MG63 (cell line): Measurements from ENCODE around the gene FNDC4. TPM values are rescaled to one million over a fixed set of nuclear protein-coding genes. Genes with fewer than 3 reads are reported as not detected.

Experiments used
- DNase-seq: peaks from one replicate; pipeline ENCODE4 v3.0.0-alpha.2; 2020
- H3K27me3 ChIP-seq: fragments of 250-450 bp; sonication (Bioruptor Pico); 2 replicates; pipeline ENCODE4 v1.5.1; 2020; ENCODE audit warnings: mild to moderate bottlenecking, moderate library complexity
- H3K36me3 ChIP-seq: fragments of 250-450 bp; sonication (Bioruptor Pico); 2 replicates; pipeline ENCODE4 v1.5.1; 2020; ENCODE audit warnings: mild to moderate bottlenecking, moderate library complexity
- H3K4me3 ChIP-seq: fragments of 250-450 bp; sonication (Bioruptor Pico); 2 replicates; pipeline ENCODE4 v1.5.1; 2020; ENCODE audit warnings: mild to moderate bottlenecking, moderate library complexity
- H3K9me3 ChIP-seq: fragments of 250-450 bp; sonication (Bioruptor Pico); 2 replicates; pipeline ENCODE4 v1.5.1; 2020; ENCODE audit warnings: mild to moderate bottlenecking, moderate library complexity
- total RNA-seq: library from RNA; depleted of rRNA; stranded (reverse); fragments of >200 nt; shearing (Covaris generic); gene quantifications from 2 replicates; pipeline ENCODE4 v1.2.3, GENCODE V29; 2014; ENCODE audit warnings: low replicate concordance; rRNA removed

FNDC4 gene
- total RNA-seq, 1 experiment from 2014 or later, result 0.53 TPM

DNA sequence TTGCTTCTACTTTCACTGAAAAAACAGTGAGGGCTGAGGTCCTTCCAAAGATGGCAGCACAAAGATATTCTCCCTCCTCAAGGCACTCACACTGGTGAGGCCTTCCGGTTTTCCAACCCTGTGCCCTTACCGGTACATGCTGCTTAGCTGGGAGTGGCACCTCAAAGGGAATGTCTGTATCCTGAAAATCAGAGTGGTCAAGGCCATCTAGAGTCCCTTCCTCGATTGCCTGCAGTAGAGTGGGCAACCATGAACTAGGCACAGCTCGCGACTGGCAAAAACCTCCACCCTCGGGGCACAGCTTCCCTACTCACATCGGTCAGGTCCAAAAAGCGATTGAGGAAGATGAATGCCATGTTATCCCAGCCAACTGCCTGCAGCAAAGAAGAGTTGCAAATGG lies 49.4 kb downstream of the FNDC4 start:
- Histone ChIP-seq H3K4me3 (no peak overlapping the region), H3K36me3 (peaks cover 30% of the 10 kb centered on the region), H3K9me3 (no peaks in the 10 kb centered on the region), H3K27me3 (no peaks in the 10 kb centered on the region)
- DNase-seq, result no peak

DNA sequence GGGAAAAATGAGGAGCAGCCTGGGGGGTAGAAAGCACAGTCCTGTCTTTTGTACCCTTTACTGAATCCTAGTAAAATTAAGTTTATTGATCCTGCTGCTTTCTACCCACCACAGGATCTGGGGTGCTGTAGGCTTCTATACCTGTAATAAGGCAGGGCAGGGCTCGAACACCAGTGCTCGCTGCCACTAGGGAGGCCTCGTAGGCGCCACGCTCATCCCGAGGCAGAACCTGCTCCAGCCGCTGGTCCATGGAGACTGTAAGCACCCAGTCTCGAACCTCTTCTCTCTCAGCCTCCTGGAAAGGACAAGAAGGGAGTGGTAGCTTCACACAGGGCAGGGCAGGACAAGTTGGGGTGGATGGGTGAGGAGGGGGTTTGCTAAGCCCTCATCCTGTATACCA lies 49.8 kb downstream of the FNDC4 start:
- Histone ChIP-seq H3K36me3 (peaks cover 35% of the 10 kb centered on the region), H3K27me3 (no peaks in the 10 kb centered on the region), H3K4me3 (no peak overlapping the region), H3K9me3 (no peaks in the 10 kb centered on the region)
- no peak for DNase-seq

DNA sequence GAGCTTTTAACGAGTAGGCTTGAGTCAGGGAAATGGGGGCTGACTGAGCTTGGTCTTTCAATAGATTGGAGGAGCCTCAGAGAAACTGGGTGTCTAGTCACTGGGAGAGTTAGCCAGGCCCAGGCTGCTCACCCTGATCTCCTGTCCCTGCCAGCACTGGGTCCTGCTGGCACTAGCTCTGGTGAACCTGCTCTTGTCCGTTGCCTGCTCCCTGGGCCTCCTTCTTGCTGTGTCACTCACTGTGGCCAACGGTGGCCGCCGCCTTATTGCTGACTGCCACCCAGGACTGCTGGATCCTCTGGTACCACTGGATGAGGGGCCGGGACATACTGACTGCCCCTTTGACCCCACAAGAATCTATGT lies 52.1 kb downstream of the FNDC4 start:
- no peak for DNase-seq
- Histone ChIP-seq H3K36me3 (peaks cover 38% of the 10 kb centered on the region), H3K27me3 (no peaks in the 10 kb centered on the region), H3K4me3 (no peak overlapping the region), H3K9me3 (no peaks in the 10 kb centered on the region)

DNA sequence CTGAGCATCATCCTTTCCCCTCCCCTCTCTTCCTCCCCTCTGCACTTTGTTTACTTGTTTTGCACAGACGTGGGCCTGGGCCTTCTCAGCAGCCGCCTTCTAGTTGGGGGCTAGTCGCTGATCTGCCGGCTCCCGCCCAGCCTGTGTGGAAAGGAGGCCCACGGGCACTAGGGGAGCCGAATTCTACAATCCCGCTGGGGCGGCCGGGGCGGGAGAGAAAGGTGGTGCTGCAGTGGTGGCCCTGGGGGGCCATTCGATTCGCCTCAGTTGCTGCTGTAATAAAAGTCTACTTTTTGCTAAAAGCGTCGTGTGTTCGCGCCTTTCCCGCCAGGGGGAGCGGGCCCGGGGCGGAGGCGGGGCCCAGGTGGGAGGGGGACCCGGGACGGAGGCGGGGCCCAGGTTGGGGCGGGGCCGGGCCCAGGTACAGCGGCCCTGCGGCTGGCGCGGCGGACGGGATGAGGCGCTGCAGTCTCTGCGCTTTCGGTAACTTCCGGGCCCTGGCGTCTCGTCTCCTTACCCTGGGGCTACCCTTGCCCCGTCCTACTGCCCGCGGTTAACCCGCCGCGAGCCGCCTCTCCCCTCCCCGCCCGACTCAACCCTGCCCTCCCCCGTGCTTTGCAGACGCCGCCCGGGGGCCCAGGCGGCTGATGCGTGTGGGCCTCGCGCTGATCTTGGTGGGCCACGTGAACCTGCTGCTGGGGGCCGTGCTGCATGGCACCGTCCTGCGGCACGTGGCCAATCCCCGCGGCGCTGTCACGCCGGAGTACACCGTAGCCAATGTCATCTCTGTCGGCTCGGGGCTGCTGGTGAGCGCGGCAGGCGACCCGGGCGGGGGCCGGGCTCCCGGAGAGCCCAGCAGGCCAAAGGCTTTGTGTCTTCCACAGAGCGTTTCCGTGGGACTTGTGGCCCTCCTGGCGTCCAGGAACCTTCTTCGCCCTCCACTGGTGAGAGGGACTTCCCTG lies 52.8 kb downstream of the FNDC4 start, which contains the start of gene KRTCAP3:
TSS of gene KRTCAP3 (plus strand) at position 424 of the 962 bp plus-strand sequence. CDS start at position 456, 32 bp downstream.
- DNase-seq, result no peak
- no peak within 1 kb of the TSS for H3K4me3 ChIP-seq
- no peaks in the 10 kb centered on the region for H3K9me3 ChIP-seq
- H3K36me3 ChIP-seq, result peaks cover 35% of the 10 kb centered on the region
- no peaks in the 10 kb centered on the region for H3K27me3 ChIP-seq

Other genes with a start within 250 kb of the FNDC4 start
- not detected in 2 replicates for gene SLC30A3, start 232.2 kb downstream of the FNDC4 start, total RNA-seq
- not detected in 2 replicates for gene DNAJC5G, start 219.8 kb downstream of the FNDC4 start, total RNA-seq
- 2.1 TPM in 1 of 2 replicates, not detected in the other for gene TRIM54, start 212.8 kb downstream of the FNDC4 start, total RNA-seq
- 1.3 TPM in 1 of 2 replicates, not detected in the other for gene UCN, start 186.8 kb downstream of the FNDC4 start, total RNA-seq
- gene MPV17, start 172.1 kb downstream of the FNDC4 start, total RNA-seq, result 66.5 and 72.4 TPM in 2 replicates
- gene GTF3C2, start 138.4 kb downstream of the FNDC4 start, total RNA-seq, result 53.5 and 56.5 TPM in 2 replicates
- gene EIF2B4, start 124.9 kb downstream of the FNDC4 start, total RNA-seq, result 33.6 and 48.0 TPM in 2 replicates
- gene SNX17, start 124.6 kb downstream of the FNDC4 start, total RNA-seq, result 195 and 280 TPM in 2 replicates
- gene ZNF513, start 114.5 kb downstream of the FNDC4 start, total RNA-seq, result 0.74 and 6.5 TPM in 2 replicates
- gene PPM1G, start 85.6 kb downstream of the FNDC4 start, total RNA-seq, result 139 and 145 TPM in 2 replicates
- 150 and 154 TPM in 2 replicates for gene NRBP1, start 66.6 kb downstream of the FNDC4 start, total RNA-seq
- not detected in 2 replicates for gene KRTCAP3, start 52.8 kb downstream of the FNDC4 start, total RNA-seq
- 8.7 and 40.1 TPM in 2 replicates for gene IFT172, start 5.5 kb downstream of the FNDC4 start, total RNA-seq
- gene GCKR, start 1.6 kb upstream of the FNDC4 start, total RNA-seq, result not detected in 2 replicates
- gene ZNF512, start 87.8 kb upstream of the FNDC4 start, total RNA-seq, result 31.4 and 50.2 TPM in 2 replicates
- gene CCDC121, start 133.8 kb upstream of the FNDC4 start, total RNA-seq, result 1.2 and 3.3 TPM in 2 replicates
- gene GPN1, start 133.8 kb upstream of the FNDC4 start, total RNA-seq, result 34.2 and 49.6 TPM in 2 replicates
- 11.3 and 14.7 TPM in 2 replicates for gene SUPT7L, start 168.4 kb upstream of the FNDC4 start, total RNA-seq
- gene SLC4A1AP, start 168.7 kb upstream of the FNDC4 start, total RNA-seq, result 27.1 and 37.8 TPM in 2 replicates